Activated CD4-positive, alpha-beta memory T cell treated with anti-CD3 and anti-CD28 coated beads for 36 hours (primary cell): ENCODE results near the gene WNT2B. TPM values are rescaled to one million over a fixed set of nuclear protein-coding genes. Genes with fewer than 3 reads are reported as not detected.
A peak's percentile ranks its signal among the peaks of the same experiment; 100 is the strongest.
"Not testable (repeated sequence)": the region's sequence is repeated elsewhere in the genome, so short reads cannot be mapped to it uniquely, and the experiment has no call there.

Source experiments
- CTCF ChIA-PET: fragments of 350-600 bp; sonication (Branson Sonifier 250); formaldehyde crosslinking; loops from one replicate; lab custom pipeline; 2021; ENCODE audit warnings: antibody characterized with exemption, inconsistent platforms; lab: Charles Lee
- POLR2A ChIA-PET: fragments of 350-600 bp; sonication (Branson Sonifier 250); formaldehyde crosslinking; loops from one replicate; lab custom pipeline; 2021; ENCODE audit warnings: antibody characterized with exemption; lab: Charles Lee
- DNase-seq: peaks from one replicate; pipeline ENCODE4 v3.0.0-alpha.2; 2020
- H3K27ac Mint-ChIP-seq: one replicate; pipeline ENCODE4 v1.8.0; 2021; ENCODE audit warnings: mixed read lengths
- H3K27me3 Mint-ChIP-seq: one replicate; pipeline ENCODE4 v1.8.0; 2021; ENCODE audit warnings: mixed read lengths
- H3K36me3 Mint-ChIP-seq: one replicate; pipeline ENCODE4 v1.8.0; 2021; ENCODE audit warnings: mixed read lengths
- H3K4me1 Mint-ChIP-seq: one replicate; pipeline ENCODE4 v1.8.0; 2021; ENCODE audit warnings: low read depth, mixed read lengths
- H3K4me3 Mint-ChIP-seq: one replicate; pipeline ENCODE4 v1.8.0; 2021; ENCODE audit warnings: mild to moderate bottlenecking, mixed read lengths
- H3K9me3 Mint-ChIP-seq: one replicate; pipeline ENCODE4 v1.8.0; 2021; ENCODE audit warnings: mixed read lengths
- intact Hi-C: fragments of 100-400 bp; cut with micrococcal nuclease; formaldehyde crosslinking; loops from one replicate; pipeline ENCODE4 v1.15.1; 2023
- total RNA-seq, 2 experiments: library from RNA; stranded (reverse); gene quantifications; one replicate each; pipeline ENCODE4 v1.2.3, GENCODE V29; 2021

The WNT2B gene
- under 1 TPM; 0.05 to 0.15 TPM for total RNA-seq

DNA sequence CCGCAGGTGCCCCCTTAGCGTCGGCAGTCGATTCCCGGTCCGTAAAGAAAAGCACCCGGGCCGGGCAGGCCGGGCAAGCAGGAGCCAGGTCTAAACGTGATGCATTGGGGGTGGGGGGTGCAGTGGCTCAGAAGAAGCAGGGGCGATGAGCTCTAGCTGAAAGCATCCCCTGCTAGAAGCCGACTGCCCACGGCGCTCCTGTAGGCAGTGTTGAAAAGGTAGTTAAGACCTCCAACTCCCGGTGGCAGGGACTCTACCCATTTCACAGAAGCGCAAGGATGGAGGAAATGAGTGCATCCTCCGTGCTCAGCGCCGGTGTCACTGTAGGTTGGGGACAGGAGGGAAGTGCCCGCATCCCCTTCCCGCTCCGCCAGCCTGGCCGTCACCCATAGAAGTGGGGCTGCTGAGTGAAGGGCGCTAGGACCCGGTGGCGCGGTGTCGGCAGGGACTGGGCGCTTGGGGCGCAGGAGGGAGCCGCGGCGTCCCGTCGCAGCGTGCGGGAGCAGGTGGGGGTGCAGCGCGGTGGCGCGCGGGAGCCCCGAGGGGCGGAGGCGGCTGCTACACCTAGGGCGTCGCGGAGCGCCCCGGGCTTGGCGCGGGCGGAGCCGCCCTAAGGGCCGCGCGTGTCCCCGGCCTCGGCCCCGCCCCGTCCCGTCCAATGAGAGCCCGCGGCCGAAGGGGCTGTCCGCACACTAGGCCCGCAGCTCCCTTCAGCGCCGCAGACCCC, at the start of gene WNT2B:
Gene WNT2B (plus strand): TSS at position 688 of the 727 bp plus-strand sequence. CDS start 298 bp downstream, outside the sequence.
- Mint-ChIP-seq H3K4me1 (peaks cover 2% of the 10 kb centered on the region), H3K27ac (no peak within 1 kb of the TSS), H3K36me3 (no peaks in the 10 kb centered on the region), H3K4me3 (peak within 1 kb of the TSS; percentile 70), H3K9me3 (no peaks in the 10 kb centered on the region), H3K27me3 (peaks cover 15% of the 10 kb centered on the region)
- CTCF ChIA-PET: no interaction called here
- POLR2A ChIA-PET: interaction anchor here (1.5 kb wide), 1 partner anchor 117 kb away, joined by 4 read pairs; no protein-coding TSS in a partner anchor
- intact Hi-C loops: loop anchor here (10.0 kb wide), 1 partner anchor 166 kb away; the partner anchor contains the start of gene MOV10
- peak; percentile 68 for DNase-seq

DNA sequence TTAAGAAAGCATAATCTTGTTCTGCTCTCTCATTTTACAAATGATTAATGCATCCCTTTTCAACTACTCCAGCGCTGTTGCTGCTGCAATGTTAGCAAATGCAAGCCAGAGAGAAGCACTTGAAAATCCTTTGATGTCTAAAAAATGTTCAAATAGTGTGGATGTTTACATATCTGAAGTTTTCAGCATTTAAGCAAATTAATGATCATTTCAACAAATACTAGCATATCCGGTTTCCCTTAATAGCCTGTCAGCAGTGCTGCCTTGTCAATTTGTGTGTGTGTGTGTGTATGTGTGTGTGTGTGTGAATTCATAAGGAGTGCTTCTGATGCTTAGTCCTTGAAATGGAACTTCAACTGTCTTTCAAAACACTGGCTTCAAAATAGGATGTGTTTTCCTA, 48.1 kb upstream of the WNT2B start:
- Mint-ChIP-seq H3K27me3 (peaks cover 3% of the 10 kb centered on the region), H3K4me1 (peaks cover 2% of the 10 kb centered on the region), H3K9me3 (no peaks in the 10 kb centered on the region), H3K4me3 (no peak overlapping the region), H3K27ac (no peak overlapping the region), H3K36me3 (peaks cover 2% of the 10 kb centered on the region)
- intact Hi-C loops: no loop called here
- POLR2A ChIA-PET: no interaction called here
- no peak for DNase-seq
- CTCF ChIA-PET: no interaction called here

DNA sequence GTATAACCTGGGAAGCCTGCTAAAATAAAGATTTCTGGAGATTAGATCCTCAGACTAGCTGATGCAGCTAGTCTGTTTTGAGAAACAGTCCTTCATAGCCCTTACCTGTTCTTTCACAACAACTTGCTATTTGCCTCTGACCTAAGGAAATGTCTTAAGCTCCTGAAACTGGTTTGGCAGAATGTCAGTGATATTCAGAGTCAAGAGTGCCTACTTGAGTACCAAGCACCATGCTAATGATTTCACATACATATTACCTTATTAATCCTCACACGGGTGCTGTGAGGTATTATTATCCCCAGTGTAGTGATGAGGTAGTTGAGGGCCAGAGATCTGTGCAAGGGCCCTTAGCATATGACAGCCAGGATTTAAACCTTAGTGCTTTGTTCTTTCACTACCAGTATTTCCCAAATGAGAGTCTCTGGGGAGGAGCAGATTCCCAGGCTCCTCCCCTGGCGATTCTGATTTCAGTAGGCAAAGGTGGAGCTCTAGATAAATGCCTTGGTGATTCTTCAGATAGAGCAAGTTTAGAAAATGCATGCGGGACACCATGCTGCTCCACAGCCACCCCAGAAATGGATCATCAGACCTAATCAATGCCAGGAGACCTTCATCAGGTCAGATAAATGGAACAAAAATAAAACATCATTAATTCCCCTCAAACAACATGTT, 47.4 kb upstream of the WNT2B start:
- H3K36me3 Mint-ChIP-seq: peaks cover 2% of the 10 kb centered on the region
- H3K9me3 Mint-ChIP-seq: no peaks in the 10 kb centered on the region
- no peak overlapping the region for H3K27ac Mint-ChIP-seq
- H3K4me1 Mint-ChIP-seq: peaks cover 8% of the 10 kb centered on the region
- peaks cover 3% of the 10 kb centered on the region for H3K27me3 Mint-ChIP-seq
- intact Hi-C loops: no loop called here
- ChIA-PET POLR2A (no interaction called here), CTCF (no interaction called here)
- no peak for DNase-seq
- H3K4me3 Mint-ChIP-seq: no peak overlapping the region

DNA sequence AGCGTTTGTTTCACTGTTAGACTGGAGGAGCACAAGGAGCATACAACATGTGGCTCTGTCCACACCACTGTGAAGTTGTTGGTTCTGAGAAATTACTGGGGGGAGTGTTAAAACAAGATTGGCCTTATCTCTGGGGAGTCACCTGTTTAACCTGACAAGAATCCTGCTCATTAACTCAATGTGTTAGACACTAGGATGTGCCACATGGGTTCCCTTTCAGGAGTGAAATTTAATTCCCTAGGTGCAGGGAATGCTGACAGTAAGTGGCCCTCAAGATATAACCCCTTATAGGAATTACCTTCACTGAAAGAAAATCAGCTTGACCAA, 45.8 kb upstream of the WNT2B start:
- Mint-ChIP-seq H3K27me3 (peaks cover 3% of the 10 kb centered on the region), H3K9me3 (no peaks in the 10 kb centered on the region), H3K4me1 (peaks cover 8% of the 10 kb centered on the region), H3K27ac (no peak overlapping the region), H3K4me3 (no peak overlapping the region), H3K36me3 (no peaks in the 10 kb centered on the region)
- no peak for DNase-seq
- CTCF ChIA-PET: interaction anchor here (0.7 to 8.4 kb wide), 2 partner anchors 71 to 164 kb away, joined by 3 to 203 read pairs; no protein-coding TSS in a partner anchor
- intact Hi-C loops: no loop called here
- POLR2A ChIA-PET: no interaction called here

DNA sequence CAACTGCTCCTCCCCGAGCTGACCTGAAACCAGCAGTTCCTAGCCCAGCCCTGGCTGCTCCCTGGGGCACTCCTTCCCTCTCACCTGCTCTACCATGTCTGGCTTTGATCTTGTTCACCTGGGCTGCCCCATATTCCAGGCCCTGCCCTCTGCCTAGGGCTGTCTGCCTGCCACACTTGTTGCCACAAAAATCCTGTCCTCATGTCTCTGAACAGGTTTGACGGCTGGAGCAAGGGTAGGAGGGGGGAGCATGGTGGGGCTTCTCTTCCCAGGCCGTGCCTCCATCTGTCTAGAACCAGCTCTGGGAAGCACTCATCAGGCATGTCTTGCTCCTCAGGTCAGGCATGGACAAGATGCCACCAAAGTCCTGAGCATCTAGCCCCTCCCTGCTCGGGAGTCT, 44.3 kb upstream of the WNT2B start:
- ChIA-PET CTCF (interaction anchor here (1.0 to 8.4 kb wide), 3 partner anchors 54 to 154 kb away, joined by 3 to 203 read pairs (median 12); partner anchors contain the start of genes CAPZA1 and ST7L), POLR2A (no interaction called here)
- Mint-ChIP-seq H3K4me3 (no peak overlapping the region), H3K9me3 (no peaks in the 10 kb centered on the region), H3K27me3 (peaks cover 7% of the 10 kb centered on the region), H3K27ac (no peak overlapping the region), H3K36me3 (no peaks in the 10 kb centered on the region), H3K4me1 (peaks cover 8% of the 10 kb centered on the region)
- no peak for DNase-seq
- intact Hi-C loops: no loop called here

DNA sequence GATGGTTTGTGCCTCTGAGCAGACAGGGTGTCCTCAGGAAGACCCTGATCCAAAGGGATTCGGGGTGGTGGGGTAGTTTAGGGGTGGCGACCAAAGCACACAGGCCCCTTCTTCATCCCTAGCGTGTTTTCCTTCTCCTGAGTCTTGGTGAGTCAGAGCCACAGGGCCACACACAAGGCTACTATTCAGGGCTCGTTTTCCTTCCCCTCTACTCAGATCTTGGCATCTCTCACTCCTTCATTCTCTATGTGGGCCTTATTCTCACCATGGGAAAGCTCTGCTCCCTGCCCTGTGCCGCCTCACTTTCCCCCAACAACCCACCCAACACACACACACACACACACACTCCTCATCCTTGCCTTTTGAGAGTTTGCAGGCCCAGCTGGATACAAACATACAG, 43.6 kb upstream of the WNT2B start:
- H3K9me3 Mint-ChIP-seq: no peaks in the 10 kb centered on the region
- no peak overlapping the region for H3K27ac Mint-ChIP-seq
- DNase-seq: no peak
- intact Hi-C loops: no loop called here
- no peaks in the 10 kb centered on the region for H3K36me3 Mint-ChIP-seq
- no peak overlapping the region for H3K4me3 Mint-ChIP-seq
- peaks cover 8% of the 10 kb centered on the region for H3K4me1 Mint-ChIP-seq
- POLR2A ChIA-PET: interaction anchor here (2.2 kb wide), 1 partner anchor 75 kb away, joined by 9 read pairs; no protein-coding TSS in a partner anchor
- peaks cover 10% of the 10 kb centered on the region for H3K27me3 Mint-ChIP-seq
- CTCF ChIA-PET: interaction anchor here (0.5 to 8.4 kb wide), 15 partner anchors 8 to 239 kb away, joined by 3 to 203 read pairs (median 5); partner anchors contain the start of genes CAPZA1 and ST7L

DNA sequence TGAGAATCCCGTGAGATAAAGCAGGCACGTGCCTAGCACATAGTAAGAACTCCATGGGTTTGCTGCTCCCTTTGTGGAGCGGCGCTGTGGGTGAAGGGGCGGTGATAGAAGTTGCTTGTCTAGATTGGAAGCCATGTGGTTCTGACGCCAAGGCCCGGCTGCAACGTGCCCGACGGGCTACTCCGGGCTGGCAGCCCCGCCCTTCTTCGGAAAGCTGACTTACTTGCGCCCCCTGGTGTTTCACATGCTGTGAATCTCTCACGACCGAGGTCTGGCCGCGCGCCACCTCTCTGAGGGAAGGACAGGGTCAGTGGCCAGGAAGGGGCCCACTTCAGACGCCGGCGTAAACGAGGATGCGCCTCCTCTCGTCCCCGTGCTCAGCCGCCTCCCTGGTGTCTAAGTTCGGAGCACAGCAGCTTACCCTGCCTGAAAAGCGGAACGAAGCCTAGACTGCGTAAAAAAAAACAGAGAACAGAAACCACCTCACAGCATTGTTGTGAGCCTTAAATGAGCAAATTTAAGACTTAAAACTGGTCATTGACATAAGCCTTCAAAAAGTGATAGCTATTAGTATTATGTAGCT, 42.6 kb upstream of the WNT2B start:
- H3K27ac Mint-ChIP-seq: no peak overlapping the region
- peak; percentile 91 for DNase-seq
- H3K4me3 Mint-ChIP-seq: peak overlapping the region; percentile 74
- H3K27me3 Mint-ChIP-seq: peaks cover 15% of the 10 kb centered on the region
- ChIA-PET POLR2A (interaction anchor here (2.2 kb wide), 1 partner anchor 76 kb away, joined by 9 read pairs; no protein-coding TSS in a partner anchor), CTCF (interaction anchor here (0.6 to 8.4 kb wide), 25 partner anchors 9 to 249 kb away, joined by 3 to 203 read pairs (median 5); partner anchors contain the start of genes CAPZA1, PPM1J and ST7L)
- H3K9me3 Mint-ChIP-seq: no peaks in the 10 kb centered on the region
- no peaks in the 10 kb centered on the region for H3K36me3 Mint-ChIP-seq
- peaks cover 8% of the 10 kb centered on the region for H3K4me1 Mint-ChIP-seq
- intact Hi-C loops: loop anchor here (1.0 to 2.0 kb wide), 2 partner anchors 75 to 239 kb away; no protein-coding TSS in a partner anchor

DNA sequence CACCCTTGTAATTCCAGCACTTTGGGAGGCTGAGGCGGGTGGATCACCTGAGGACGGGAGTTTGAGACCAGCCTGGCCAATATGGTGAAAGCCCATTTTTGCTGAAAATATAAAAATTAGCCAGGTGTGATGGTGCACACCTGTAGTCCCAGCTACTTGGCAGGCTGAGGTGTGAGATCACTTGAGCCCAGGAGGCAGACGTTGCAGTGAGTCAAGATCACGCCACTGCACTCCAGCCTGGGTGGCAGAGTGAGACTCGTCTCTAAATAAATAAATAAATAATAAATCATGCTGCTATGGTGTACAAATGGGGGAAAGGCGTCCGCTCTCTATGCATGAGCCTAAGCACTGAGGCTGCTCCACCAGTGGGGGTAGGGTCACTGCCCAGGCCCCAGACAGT, 38.4 kb upstream of the WNT2B start:
- POLR2A ChIA-PET, H3K27ac Mint-ChIP-seq, H3K9me3 Mint-ChIP-seq, H3K4me3 Mint-ChIP-seq, H3K36me3 Mint-ChIP-seq, H3K4me1 Mint-ChIP-seq, intact Hi-C loops, DNase-seq: not testable (repeated sequence)
- CTCF ChIA-PET: interaction anchor here (0.9 to 8.4 kb wide), 2 partner anchors 79 to 144 kb away, joined by 3 to 203 read pairs; no protein-coding TSS in a partner anchor
- H3K27me3 Mint-ChIP-seq: peaks cover 30% of the 10 kb centered on the region

DNA sequence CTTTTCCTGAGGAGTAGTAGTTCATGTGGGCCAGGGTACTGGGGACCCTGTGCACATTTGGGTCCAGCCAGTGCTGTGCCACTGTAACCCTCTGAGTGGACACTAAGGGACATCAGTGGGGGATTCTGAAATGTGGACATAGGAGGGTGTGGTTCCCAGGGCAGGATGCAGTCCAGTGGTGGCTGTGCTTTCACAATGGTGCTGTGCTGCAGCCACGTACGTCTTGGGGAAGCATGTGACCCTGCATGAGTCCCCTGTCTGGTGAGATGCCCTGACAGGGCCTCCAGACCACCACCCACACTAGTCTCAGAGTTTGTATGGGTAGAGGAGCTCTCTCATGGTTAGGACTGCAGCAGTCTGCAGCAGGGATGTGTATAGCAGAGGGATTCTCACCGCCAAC, 37.8 kb upstream of the WNT2B start:
- CTCF ChIA-PET: no interaction called here
- POLR2A ChIA-PET: no interaction called here
- H3K27me3 Mint-ChIP-seq: peaks cover 32% of the 10 kb centered on the region
- intact Hi-C loops: no loop called here
- no peaks in the 10 kb centered on the region for H3K36me3 Mint-ChIP-seq
- DNase-seq: no peak
- H3K27ac Mint-ChIP-seq: no peak overlapping the region
- H3K4me3 Mint-ChIP-seq: no peak overlapping the region
- no peaks in the 10 kb centered on the region for H3K9me3 Mint-ChIP-seq
- peaks cover 3% of the 10 kb centered on the region for H3K4me1 Mint-ChIP-seq

DNA sequence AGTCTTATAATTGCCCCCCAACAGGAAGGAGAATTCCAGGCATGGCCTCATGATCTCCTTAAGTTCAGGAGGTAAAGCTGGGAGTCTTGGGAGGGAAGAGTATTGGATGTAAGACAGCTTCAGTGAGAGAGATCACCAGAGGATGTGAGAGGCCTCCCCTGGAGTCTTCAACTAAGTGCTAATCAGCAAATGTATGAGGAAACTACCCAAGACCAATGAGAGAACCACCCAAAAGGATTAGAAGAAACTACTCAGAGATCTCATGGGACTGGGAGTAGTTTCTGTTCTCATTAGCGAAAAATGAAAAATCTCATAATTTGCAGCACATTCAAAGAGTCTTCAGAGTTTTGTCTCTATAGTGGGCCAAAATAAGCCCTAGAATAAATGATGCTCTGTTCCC, 36.6 kb upstream of the WNT2B start:
- intact Hi-C loops: no loop called here
- H3K27me3 Mint-ChIP-seq: peaks cover 36% of the 10 kb centered on the region
- CTCF ChIA-PET: no interaction called here

DNA sequence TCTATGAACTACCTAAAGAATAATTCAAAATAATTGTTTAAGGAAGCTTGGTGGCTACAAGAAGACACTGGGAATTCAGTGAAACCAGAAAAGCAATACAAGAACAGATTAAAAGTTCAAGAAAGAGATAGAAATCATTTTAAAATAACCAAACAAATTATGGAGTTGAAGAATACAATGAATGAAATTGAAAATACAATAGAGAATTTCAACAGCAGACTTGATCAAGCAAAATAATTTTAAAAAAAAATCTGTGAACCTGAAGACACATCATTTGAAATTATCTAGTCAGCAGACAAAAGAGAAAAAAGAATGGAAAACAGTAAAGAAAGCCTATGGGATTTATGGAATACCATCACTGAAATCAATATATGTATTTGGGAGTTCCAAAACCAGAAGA, 31.2 kb upstream of the WNT2B start:
- peaks cover 19% of the 10 kb centered on the region for H3K9me3 Mint-ChIP-seq
- H3K27ac Mint-ChIP-seq: no peak overlapping the region
- intact Hi-C loops: no loop called here
- H3K27me3 Mint-ChIP-seq: peaks cover 18% of the 10 kb centered on the region
- no peaks in the 10 kb centered on the region for H3K4me1 Mint-ChIP-seq
- CTCF ChIA-PET: no interaction called here
- H3K4me3 Mint-ChIP-seq: no peak overlapping the region
- no peak for DNase-seq
- peaks cover 5% of the 10 kb centered on the region for H3K36me3 Mint-ChIP-seq
- POLR2A ChIA-PET: no interaction called here

More for the DNA sequence above, 36.6 kb upstream of the WNT2B start:
- no peak for DNase-seq
- POLR2A ChIA-PET: no interaction called here
- Mint-ChIP-seq H3K36me3 (no peaks in the 10 kb centered on the region), H3K9me3 (peaks cover 6% of the 10 kb centered on the region), H3K4me1 (no peaks in the 10 kb centered on the region), H3K27ac (no peak overlapping the region), H3K4me3 (no peak overlapping the region)

DNA sequence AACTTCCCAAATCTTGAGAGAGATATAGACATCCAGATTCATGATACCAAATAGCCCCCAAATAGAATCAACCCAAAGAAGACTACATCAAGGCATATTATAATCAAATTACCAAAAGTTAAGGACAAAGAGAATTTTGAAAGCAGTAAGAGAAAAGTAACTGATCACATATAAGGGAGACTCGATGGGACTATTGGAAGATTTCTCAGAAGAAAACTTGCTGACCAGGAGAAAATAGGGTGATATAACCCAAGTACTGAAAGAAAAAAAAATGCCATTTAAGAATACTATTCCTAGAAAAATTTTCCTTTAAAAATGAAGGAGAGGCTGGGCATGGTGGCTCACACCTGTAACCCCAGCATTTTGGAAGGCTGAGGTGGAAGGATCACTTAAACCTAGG, 30.5 kb upstream of the WNT2B start:
- intact Hi-C loops: no loop called here
- Mint-ChIP-seq H3K36me3 (peaks cover 5% of the 10 kb centered on the region), H3K4me1 (no peaks in the 10 kb centered on the region), H3K9me3 (peaks cover 19% of the 10 kb centered on the region), H3K27ac (no peak overlapping the region), H3K27me3 (peaks cover 17% of the 10 kb centered on the region), H3K4me3 (no peak overlapping the region)
- ChIA-PET POLR2A (no interaction called here), CTCF (interaction anchor here (0.6 to 1.2 kb wide), 2 partner anchors 13 to 34 kb away, joined by 3 read pairs; no protein-coding TSS in a partner anchor)
- no peak for DNase-seq
